ENCODE results near the gene CRISPLD2.

DNA sequence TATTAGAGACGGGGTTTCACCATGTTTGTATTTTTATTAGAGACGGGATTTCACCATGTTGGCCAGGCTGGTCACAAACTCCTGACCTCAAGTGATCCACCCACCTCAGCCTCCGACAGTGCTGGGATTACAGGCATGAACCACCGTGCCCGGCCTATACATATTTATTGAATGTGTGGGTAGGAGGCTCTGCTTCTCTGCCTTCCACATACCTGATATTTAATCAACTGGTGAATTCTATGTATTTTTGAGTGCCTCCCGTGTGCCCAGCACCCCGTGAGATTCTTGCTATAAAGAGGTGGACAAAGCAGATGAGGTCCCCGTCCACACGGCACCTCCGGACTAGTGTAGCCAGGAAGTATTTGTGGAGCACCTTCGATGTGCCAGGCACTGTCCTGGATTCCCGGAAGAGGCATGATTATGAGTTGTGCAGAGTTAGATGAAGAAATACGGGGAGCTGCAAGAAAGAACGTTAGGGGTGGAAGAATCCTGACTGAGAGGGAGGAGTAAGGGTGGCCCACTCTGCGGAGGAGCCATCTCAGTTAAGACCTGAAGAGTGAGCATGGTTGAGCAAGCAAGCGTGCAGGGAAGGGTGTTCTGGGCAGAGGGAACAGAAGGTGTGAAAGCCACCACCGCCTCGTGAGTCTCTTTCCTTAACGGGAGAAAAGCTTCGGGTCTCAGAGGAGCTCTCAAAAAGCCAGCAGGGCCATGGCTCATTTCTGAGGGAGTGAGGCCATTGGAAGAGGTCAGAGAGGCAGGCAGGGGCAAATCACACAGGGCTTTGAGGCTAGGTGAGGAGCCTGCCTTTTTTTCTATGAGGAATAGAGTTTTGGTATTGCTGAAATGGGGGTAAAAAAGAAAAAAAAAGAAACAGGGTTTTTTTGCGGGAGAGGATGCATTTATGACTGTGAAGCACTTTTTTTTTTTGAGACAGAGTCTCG, 21.2 kb downstream of the CRISPLD2 start:
- TF ChIP-seq CTCF (IDR thresholded peaks at IDR 0.05), result no peak
- TF ChIP-seq ZFX (IDR thresholded peaks at IDR 0.05; ENCODE audit: borderline replicate concordance), result no peak

Measured in 22Rv1 (cell line).